ENCODE data around the gene ZNF860.

Gene ZNF860

GRCh38 chr3:31946484-31947081 lies 35.0 kb upstream of the ZNF860 start:
- no peak for TF ChIP-seq FOXP2 (optimal IDR thresholded peaks at IDR 0.05; ENCODE audit: borderline replicate concordance, extremely low read depth, extremely low read length, insufficient read depth)
- TF ChIP-seq TAF1 (IDR thresholded peaks at IDR 0.05; ENCODE audit: borderline replicate concordance, insufficient read depth, low read length) = no peak
- TF ChIP-seq REST (IDR thresholded peaks at IDR 0.05; ENCODE audit: insufficient read depth in 1 of 2, low read depth in 2 of 2, low read length in 2 of 2) = no peak
- TF ChIP-seq SIN3A (IDR thresholded peaks at IDR 0.05; ENCODE audit: borderline replicate concordance, insufficient read depth, low read length) = no peak
- TF ChIP-seq POLR2AphosphoS5 (IDR thresholded peaks at IDR 0.05; ENCODE audit: low read depth, low read length) = no peak

DNA sequence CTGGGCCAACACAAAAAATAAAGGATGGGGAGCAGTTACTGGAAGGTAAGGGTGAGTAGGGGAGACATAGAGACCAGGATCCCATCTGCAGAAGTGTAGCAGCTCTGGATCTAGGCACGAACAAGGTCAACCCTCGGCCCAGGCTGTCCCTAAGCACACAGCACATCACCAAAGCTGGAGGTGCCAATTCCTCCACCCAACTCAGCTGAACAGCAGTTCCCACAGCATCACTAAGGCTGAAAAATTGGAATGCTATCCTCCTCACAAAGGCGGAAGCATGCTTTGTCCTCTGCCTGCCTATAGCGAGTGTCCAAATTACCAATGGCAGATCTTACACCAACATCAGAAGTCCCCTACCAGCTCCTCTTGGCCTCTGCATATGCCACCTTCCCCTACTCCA lies 34.4 kb upstream of the ZNF860 start:
- no peak for TF ChIP-seq TAF1 (IDR thresholded peaks at IDR 0.05; ENCODE audit: borderline replicate concordance, insufficient read depth, low read length)
- no peak for TF ChIP-seq POLR2AphosphoS5 (IDR thresholded peaks at IDR 0.05; ENCODE audit: low read depth, low read length)
- TF ChIP-seq REST (IDR thresholded peaks at IDR 0.05; ENCODE audit: insufficient read depth in 1 of 2, low read depth in 2 of 2, low read length in 2 of 2) = no peak
- no peak for TF ChIP-seq SIN3A (IDR thresholded peaks at IDR 0.05; ENCODE audit: borderline replicate concordance, insufficient read depth, low read length)
- no peak for TF ChIP-seq FOXP2 (optimal IDR thresholded peaks at IDR 0.05; ENCODE audit: borderline replicate concordance, extremely low read depth, extremely low read length, insufficient read depth)

GRCh38 chr3:31947671-31948091 lies 33.9 kb upstream of the ZNF860 start:
- TF ChIP-seq FOXP2 (optimal IDR thresholded peaks at IDR 0.05; ENCODE audit: borderline replicate concordance, extremely low read depth, extremely low read length, insufficient read depth) = no peak
- no peak for TF ChIP-seq SIN3A (IDR thresholded peaks at IDR 0.05; ENCODE audit: borderline replicate concordance, insufficient read depth, low read length)
- no peak for TF ChIP-seq REST (IDR thresholded peaks at IDR 0.05; ENCODE audit: insufficient read depth in 1 of 2, low read depth in 2 of 2, low read length in 2 of 2)
- no peak for TF ChIP-seq POLR2AphosphoS5 (IDR thresholded peaks at IDR 0.05; ENCODE audit: low read depth, low read length)
- TF ChIP-seq TAF1 (IDR thresholded peaks at IDR 0.05; ENCODE audit: borderline replicate concordance, insufficient read depth, low read length) = no peak

DNA sequence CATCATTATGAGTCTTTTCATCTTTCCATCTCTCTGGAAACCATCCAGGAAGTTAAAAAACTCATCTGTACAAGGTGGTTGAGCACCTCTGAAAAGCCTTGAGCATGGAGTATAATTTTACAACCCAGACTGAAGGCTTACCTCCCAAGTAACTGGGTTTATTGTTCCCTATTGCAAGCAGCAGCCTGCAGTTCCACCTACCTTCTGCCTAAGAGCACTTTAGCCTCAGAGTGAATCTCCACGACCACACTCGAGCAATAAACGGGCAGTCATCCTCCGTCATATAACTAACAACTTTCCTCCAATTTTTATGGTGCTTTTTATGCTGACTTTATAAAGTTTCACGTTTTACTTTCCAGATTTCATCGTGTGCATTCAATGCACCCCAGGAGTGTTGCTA lies 33.3 kb upstream of the ZNF860 start:
- TF ChIP-seq FOXP2 (optimal IDR thresholded peaks at IDR 0.05; ENCODE audit: borderline replicate concordance, extremely low read depth, extremely low read length, insufficient read depth) (no peak), POLR2AphosphoS5 (IDR thresholded peaks at IDR 0.05; ENCODE audit: low read depth, low read length) (no peak), TAF1 (IDR thresholded peaks at IDR 0.05; ENCODE audit: borderline replicate concordance, insufficient read depth, low read length) (no peak), REST (IDR thresholded peaks at IDR 0.05; ENCODE audit: insufficient read depth in 1 of 2, low read depth in 2 of 2, low read length in 2 of 2) (no peak), SIN3A (IDR thresholded peaks at IDR 0.05; ENCODE audit: borderline replicate concordance, insufficient read depth, low read length) (no peak)

Measured in PFSK-1 (cell line).